Esophagus squamous epithelium (tissue), 4 donors: ENCODE results near the gene CCDC200.

Experiments
- POLR2A ChIP-seq, 4 donors: fragments of 450-650 bp; IDR thresholded peaks; one replicate each; pipeline ENCODE4 v1.6.1; 2017; ENCODE audit warnings: antibody characterized with exemption in 4 of 4, mild to moderate bottlenecking in 4 of 4, moderate library complexity in 3 of 4
- TF ChIP-seq, protein P1 (sequence below), 6 experiments: fragments of 450-650 bp in 4 of 6; fragments of 200-600 bp in 2 of 6; sonication (generic) in 2 of 6; IDR thresholded peaks; one replicate each; pipeline ENCODE4 v1.5.1; 2016 to 2019; ENCODE audit warnings: antibody characterized with exemption in 6 of 6, mild to moderate bottlenecking in 4 of 6, moderate library complexity in 4 of 6

DNA sequence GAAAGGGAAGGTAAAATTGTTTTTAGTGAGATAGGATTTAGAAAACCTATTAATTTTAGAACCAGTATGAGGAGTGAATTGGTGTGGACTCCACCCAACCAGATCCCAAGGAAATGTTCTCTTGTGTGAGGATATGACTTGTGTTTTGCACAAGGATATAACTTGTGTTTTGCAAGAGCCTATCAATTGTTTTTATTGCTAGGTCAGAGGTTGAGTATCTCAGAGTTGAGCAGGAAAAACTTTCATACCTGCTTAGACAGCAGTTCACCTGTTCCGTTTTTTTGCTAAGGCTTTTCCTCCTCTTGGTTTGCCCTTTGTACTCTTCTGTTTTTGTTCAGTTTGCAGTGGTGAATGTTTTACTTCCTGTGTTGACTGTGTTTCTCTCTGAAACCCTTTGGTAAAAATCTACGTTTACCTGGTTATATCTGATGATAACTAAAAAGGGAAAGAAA is 52.3 kb downstream of the CCDC200 start:
- TF ChIP-seq, protein P1, sequence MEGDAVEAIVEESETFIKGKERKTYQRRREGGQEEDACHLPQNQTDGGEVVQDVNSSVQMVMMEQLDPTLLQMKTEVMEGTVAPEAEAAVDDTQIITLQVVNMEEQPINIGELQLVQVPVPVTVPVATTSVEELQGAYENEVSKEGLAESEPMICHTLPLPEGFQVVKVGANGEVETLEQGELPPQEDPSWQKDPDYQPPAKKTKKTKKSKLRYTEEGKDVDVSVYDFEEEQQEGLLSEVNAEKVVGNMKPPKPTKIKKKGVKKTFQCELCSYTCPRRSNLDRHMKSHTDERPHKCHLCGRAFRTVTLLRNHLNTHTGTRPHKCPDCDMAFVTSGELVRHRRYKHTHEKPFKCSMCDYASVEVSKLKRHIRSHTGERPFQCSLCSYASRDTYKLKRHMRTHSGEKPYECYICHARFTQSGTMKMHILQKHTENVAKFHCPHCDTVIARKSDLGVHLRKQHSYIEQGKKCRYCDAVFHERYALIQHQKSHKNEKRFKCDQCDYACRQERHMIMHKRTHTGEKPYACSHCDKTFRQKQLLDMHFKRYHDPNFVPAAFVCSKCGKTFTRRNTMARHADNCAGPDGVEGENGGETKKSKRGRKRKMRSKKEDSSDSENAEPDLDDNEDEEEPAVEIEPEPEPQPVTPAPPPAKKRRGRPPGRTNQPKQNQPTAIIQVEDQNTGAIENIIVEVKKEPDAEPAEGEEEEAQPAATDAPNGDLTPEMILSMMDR (IDR thresholded peaks at IDR 0.05), result no peak
- no peak for TF ChIP-seq POLR2A (IDR thresholded peaks at IDR 0.05)
